Left lung (tissue), 10 donors: ENCODE results near the gene BTBD9. TPM values are rescaled to one million over a fixed set of nuclear protein-coding genes. Genes with fewer than 3 reads are reported as not detected.
A peak's percentile ranks its signal among the peaks of the same experiment; 100 is the strongest.

ENCODE experiments used
- ATAC-seq: fragments of 200-7000 bp; cut with Tn5 transposase; one replicate; pipeline ENCODE4 v1.9.1; 2020; ENCODE audit warnings: moderate library complexity
- DNase-seq, 4 donors: peaks; one replicate each; pipeline ENCODE4 v3.0.0-alpha.2; 2013 to 2020
- H3K27ac ChIP-seq, 2 donors: fragments of 200-600 bp; sonication (generic) in 1 of 2; one replicate each; pipeline versions ENCODE4 v1.5.0 to v1.8.0; 2020 to 2021
- H3K27me3 ChIP-seq, 2 donors: fragments of 200-600 bp; sonication (generic) in 1 of 2; one replicate each; pipeline versions ENCODE4 v1.5.0 to v1.8.0; 2020 to 2021
- H3K36me3 ChIP-seq, 2 donors: fragments of 200-600 bp; sonication (generic) in 1 of 2; one replicate each; pipeline versions ENCODE4 v1.5.0 to v1.8.0; 2020 to 2021
- H3K4me1 ChIP-seq, 2 donors: fragments of 200-600 bp; one replicate each; pipeline ENCODE4 v1.8.0; 2021
- H3K4me3 ChIP-seq, 2 donors: fragments of 200-600 bp; sonication (generic) in 1 of 2; one replicate each; pipeline versions ENCODE4 v1.5.0 to v1.8.0; 2020 to 2021; ENCODE audit warnings: mild to moderate bottlenecking in 1 of 2
- H3K9me3 ChIP-seq, 2 donors: fragments of 200-600 bp; sonication (generic) in 1 of 2; one replicate each; pipeline versions ENCODE4 v1.5.0 to v1.8.0; 2020 to 2021
- CTCF ChIP-seq, 2 donors: fragments of 200-600 bp; sonication (generic) in 1 of 2; IDR thresholded peaks; one replicate each; pipeline versions ENCODE4 v1.5.0 to v1.8.0; 2021; ENCODE audit warnings: antibody characterized with exemption in 2 of 2
- intact Hi-C, 2 donors: fragments of 100-400 bp; cut with DNase I; formaldehyde crosslinking; loops; one replicate each; pipeline versions ENCODE4 v1.11.2 to v1.14.2; 2022
- polyA plus RNA-seq, 6 donors: library from polyadenylated mRNA; unstranded; fragments of 120-200 nt; gene quantifications; one replicate each; pipeline ENCODE4 v1.2.1, GENCODE V29; 2013; ENCODE audit not compliant: insufficient read length in 6 of 6
- total RNA-seq, 2 donors: library from RNA; stranded (reverse); fragmentation: NEBNext Ultra II Directional; extraction: Animal tissue kit (Norgen Biotek cat#: 25700); gene quantifications; one replicate each; pipeline ENCODE4 v1.2.1, GENCODE V29; 2021
- donor health status: DM: no; HTN: yes; CAD: no.
- donor health status: DM: no; HTN: no; CAD: no.

Gene BTBD9
- total and polyA plus RNA-seq, 8 donors: 14.2 to 44.0 (median 16.0) TPM

GRCh38 chr6:38567436-38567835 is 72.3 kb downstream of the BTBD9 start:
- TF ChIP-seq CTCF (IDR thresholded peaks at IDR 0.05): no peak
- ATAC-seq (no peak), DNase-seq (peak in 3 of 4 donors; percentile 39 to 70 (median 42))
- H3K36me3 ChIP-seq: no peaks in the 10 kb centered on the region
- no peaks in the 10 kb centered on the region for H3K27me3 ChIP-seq
- peaks cover 0 to 7% of the 10 kb centered on the region in 2 donors for H3K4me1 ChIP-seq
- H3K9me3 ChIP-seq: no peaks in the 10 kb centered on the region
- peak overlapping the region in 1 of 2 donors; percentile 19 for H3K27ac ChIP-seq
- no peak overlapping the region for H3K4me3 ChIP-seq
- intact Hi-C loops: no loop called here

- DNase-seq: no peak
- ATAC-seq: no peak
- Histone ChIP-seq H3K4me1 (peaks cover 0 to under 1% of the 10 kb centered on the region in 2 donors), H3K36me3 (no peaks in the 10 kb centered on the region), H3K9me3 (no peaks in the 10 kb centered on the region), H3K27me3 (no peaks in the 10 kb centered on the region), H3K4me3 (no peak overlapping the region), H3K27ac (no peak overlapping the region)
- intact Hi-C loops: no loop called here
- no peak for TF ChIP-seq CTCF (IDR thresholded peaks at IDR 0.05)
Measured at GRCh38 chr6:38566295-38567030, 73.3 kb downstream of the BTBD9 start.

GRCh38 chr6:38564301-38564700 is 75.4 kb downstream of the BTBD9 start:
- no peak for DNase-seq
- no peaks in the 10 kb centered on the region for H3K36me3 ChIP-seq
- no peak for ATAC-seq
- no peaks in the 10 kb centered on the region for H3K4me1 ChIP-seq
- no peaks in the 10 kb centered on the region for H3K27me3 ChIP-seq
- no peak for TF ChIP-seq CTCF (IDR thresholded peaks at IDR 0.05)
- no peak overlapping the region for H3K27ac ChIP-seq
- no peak overlapping the region for H3K4me3 ChIP-seq
- intact Hi-C loops: no loop called here
- no peaks in the 10 kb centered on the region for H3K9me3 ChIP-seq

GRCh38 chr6:38555606-38556005 is 84.1 kb downstream of the BTBD9 start:
- intact Hi-C loops: no loop called here
- ATAC-seq (no peak), DNase-seq (no peak)
- Histone ChIP-seq H3K4me1 (no peaks in the 10 kb centered on the region), H3K4me3 (no peak overlapping the region), H3K27ac (no peak overlapping the region), H3K36me3 (no peaks in the 10 kb centered on the region), H3K27me3 (no peaks in the 10 kb centered on the region), H3K9me3 (no peaks in the 10 kb centered on the region)
- no peak for TF ChIP-seq CTCF (IDR thresholded peaks at IDR 0.05)

- Histone ChIP-seq H3K27ac (no peak overlapping the region), H3K9me3 (no peaks in the 10 kb centered on the region), H3K4me1 (no peaks in the 10 kb centered on the region), H3K27me3 (no peaks in the 10 kb centered on the region), H3K36me3 (no peaks in the 10 kb centered on the region), H3K4me3 (no peak overlapping the region)
- intact Hi-C loops: no loop called here
- peak; percentile 54 for ATAC-seq
- TF ChIP-seq CTCF (IDR thresholded peaks at IDR 0.05): no peak
- DNase-seq: no peak
Measured at GRCh38 chr6:38554700-38555413, 84.9 kb downstream of the BTBD9 start.
